MCF 10A (cell line): ENCODE data around the gene NUDCD3. TPM values are rescaled to one million over a fixed set of nuclear protein-coding genes. Genes with fewer than 3 reads are reported as not detected.
A peak's percentile ranks its signal among the peaks of the same experiment; 100 is the strongest.

Experiments used
- BruUV-seq: library from RNA; stranded (reverse); fragments of 400-500 nt; replicated peaks from 2 replicates; lab custom pipeline; 2021; lab: Mats Ljungman, UMichigan
- CTCF ChIA-PET: fragments of 300-600 bp; sonication (Branson Sonifier 250); formaldehyde crosslinking; extraction: SDS; loops from one replicate; lab custom pipeline; 2021; ENCODE audit warnings: antibody characterized with exemption, inconsistent platforms; lab: Yijun Ruan, JAX
- POLR2A ChIA-PET: fragments of 300-600, 350-650 bp; sonication (Branson Sonifier 250); formaldehyde crosslinking; extraction: SDS; loops from one replicate; lab custom pipeline; 2020; ENCODE audit warnings: antibody characterized with exemption, inconsistent platforms; lab: Yijun Ruan, JAX
- DNase-seq: peaks from one replicate; pipeline ENCODE4 v3.0.0-alpha.2; 2018; ENCODE audit not compliant: unreplicated experiment
- H3K27ac Mint-ChIP-seq: one replicate; pipeline ENCODE4 v1.8.0; 2022; ENCODE audit warnings: mild to moderate bottlenecking, low read depth, mixed read lengths; ENCODE audit not compliant: unreplicated experiment
- H3K27me3 Mint-ChIP-seq: one replicate; pipeline ENCODE4 v1.8.0; 2022; ENCODE audit warnings: mixed read lengths; ENCODE audit not compliant: insufficient read depth, unreplicated experiment
- H3K36me3 Mint-ChIP-seq: one replicate; pipeline ENCODE4 v1.8.0; 2022; ENCODE audit warnings: mild to moderate bottlenecking, moderate library complexity, mixed read lengths; ENCODE audit not compliant: insufficient read depth, unreplicated experiment
- H3K4me1 Mint-ChIP-seq: one replicate; pipeline ENCODE4 v1.8.0; 2022; ENCODE audit warnings: mixed read lengths; ENCODE audit not compliant: insufficient read depth, unreplicated experiment
- H3K4me3 Mint-ChIP-seq: one replicate; pipeline ENCODE4 v1.8.0; 2022; ENCODE audit warnings: mild to moderate bottlenecking, moderate library complexity, mixed read lengths; ENCODE audit not compliant: unreplicated experiment
- H3K9me3 Mint-ChIP-seq: one replicate; pipeline ENCODE4 v1.8.0; 2022; ENCODE audit warnings: mixed read lengths; ENCODE audit not compliant: unreplicated experiment
- CTCF ChIP-seq: fragments of 200-600 bp; IDR thresholded peaks from one replicate; pipeline ENCODE4 v1.8.0; 2022; ENCODE audit warnings: antibody characterized with exemption, mild to moderate bottlenecking; ENCODE audit not compliant: unreplicated experiment
- intact Hi-C: fragments of 100-400 bp; cut with micrococcal nuclease; formaldehyde crosslinking; loops from 2 replicates; pipeline ENCODE4 v1.14.1; 2022
- total RNA-seq: library from RNA; stranded (reverse); gene quantifications from 2 replicates; pipeline ENCODE4 v1.2.3, GENCODE V29; 2022

Gene NUDCD3
- total RNA-seq, 1 experiment from 2014 or later = 85.5 TPM

DNA sequence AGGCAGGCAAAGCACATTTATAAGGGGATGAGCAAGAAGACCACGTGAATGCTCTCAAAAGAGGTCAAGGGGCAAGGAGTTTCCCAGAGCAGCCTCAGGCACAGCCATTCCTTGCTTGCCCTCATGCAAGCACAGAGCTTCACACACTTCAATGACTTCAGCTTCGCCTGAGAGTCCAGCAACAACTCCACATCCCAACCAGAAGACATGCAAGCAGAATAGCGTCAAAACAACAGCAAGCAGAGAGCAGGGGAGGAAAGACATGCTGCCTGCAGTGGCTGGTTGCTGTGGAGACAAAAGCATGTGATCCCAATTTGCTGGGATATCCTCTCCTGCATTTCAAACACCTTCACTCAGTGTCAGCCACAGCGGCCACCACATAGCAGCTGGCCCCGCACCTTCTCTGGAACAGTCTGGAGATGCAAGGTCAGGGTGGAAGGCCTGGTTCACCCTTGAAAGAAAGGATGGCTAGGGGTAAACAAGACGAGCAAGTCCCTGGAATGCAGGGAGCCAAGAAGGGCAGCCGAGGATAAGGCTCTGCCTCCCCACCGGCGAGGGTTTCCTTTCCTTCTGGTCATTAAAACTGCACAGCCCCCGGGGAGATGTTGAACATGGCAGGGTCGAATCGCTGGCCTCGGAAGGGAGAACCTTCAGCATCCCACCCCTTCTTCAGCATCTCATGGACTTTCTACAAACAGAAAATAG lies 104.9 kb downstream of the NUDCD3 start:
- Mint-ChIP-seq H3K4me3 (no peak overlapping the region), H3K27me3 (no peaks in the 10 kb centered on the region), H3K9me3 (no peaks in the 10 kb centered on the region), H3K27ac (no peak overlapping the region), H3K4me1 (no peaks in the 10 kb centered on the region), H3K36me3 (peaks cover 62% of the 10 kb centered on the region)
- DNase-seq = no peak
- CTCF ChIA-PET = no interaction called here
- TF ChIP-seq CTCF = no peak
- intact Hi-C loops = no loop called here
- no TSS peak for BruUV-seq
- POLR2A ChIA-PET = no interaction called here

DNA sequence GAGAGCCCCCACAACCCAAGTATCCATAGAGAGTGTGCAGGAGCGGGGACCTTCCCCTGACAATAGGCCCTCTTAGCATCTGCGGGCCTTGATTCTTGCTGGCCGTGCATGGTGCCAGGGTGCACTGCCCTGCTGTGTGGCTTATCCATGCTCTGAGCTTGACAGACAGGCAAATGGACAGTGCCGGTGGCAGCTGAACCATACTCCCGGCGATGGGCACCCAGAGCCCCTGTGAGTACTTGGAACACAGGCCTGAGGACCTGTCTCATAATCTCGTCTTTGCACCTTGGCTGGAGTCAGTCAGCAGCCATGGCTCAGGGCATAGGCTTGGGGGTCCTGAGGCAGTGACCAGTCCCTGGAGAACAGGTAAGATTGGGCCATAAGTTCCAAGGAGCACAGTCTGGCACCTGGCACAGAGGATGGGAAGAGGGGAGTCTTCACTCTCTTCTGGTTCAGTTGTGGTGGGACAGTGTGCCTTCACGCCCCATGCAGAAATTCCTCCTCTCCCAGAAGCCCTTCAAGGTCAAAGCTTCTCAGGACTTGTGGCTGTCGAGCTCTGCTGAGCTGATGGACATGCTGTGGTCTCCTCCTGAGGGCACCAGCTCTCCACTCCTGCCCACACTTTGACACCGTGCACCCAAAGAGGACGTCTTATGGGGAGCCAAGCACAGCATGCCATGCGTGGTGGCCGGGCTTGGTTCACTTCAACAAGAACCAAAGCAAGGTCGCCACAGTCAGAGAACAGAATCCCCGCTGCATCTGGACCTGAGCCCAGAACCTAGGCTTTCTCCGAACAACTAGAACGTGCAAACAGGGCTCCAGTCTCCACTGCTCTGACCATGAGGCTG lies 105.6 kb downstream of the NUDCD3 start:
- no TSS peak for BruUV-seq
- H3K36me3 Mint-ChIP-seq = peaks cover 55% of the 10 kb centered on the region
- no peak for TF ChIP-seq CTCF
- peaks cover 1% of the 10 kb centered on the region for H3K4me1 Mint-ChIP-seq
- no peaks in the 10 kb centered on the region for H3K27me3 Mint-ChIP-seq
- H3K9me3 Mint-ChIP-seq = no peaks in the 10 kb centered on the region
- POLR2A ChIA-PET = no interaction called here
- CTCF ChIA-PET = interaction anchor here (0.6 kb wide), 1 partner anchor 250 kb away, joined by 3 read pairs; no protein-coding TSS in a partner anchor
- intact Hi-C loops = no loop called here
- no peak for DNase-seq
- H3K4me3 Mint-ChIP-seq = no peak overlapping the region
- H3K27ac Mint-ChIP-seq = no peak overlapping the region

DNA sequence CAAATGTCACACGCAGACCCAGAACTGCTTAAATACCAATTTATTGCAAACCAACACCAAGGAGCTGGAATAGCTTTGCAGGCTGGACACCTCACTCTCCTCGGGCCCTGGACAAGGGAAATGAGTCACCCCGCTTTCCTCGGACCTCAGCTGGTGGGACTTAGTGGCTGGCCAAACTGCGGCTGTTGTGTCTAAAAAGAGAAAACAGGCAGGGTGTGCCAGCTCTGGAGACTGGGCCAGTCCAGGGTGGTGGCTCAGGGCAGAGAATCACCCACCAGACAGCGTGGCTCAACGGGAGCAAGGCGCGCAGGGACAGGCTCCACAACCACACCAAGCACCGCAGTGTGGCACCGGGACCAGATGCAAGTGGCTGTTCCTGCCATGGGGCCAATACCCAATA lies 106.9 kb downstream of the NUDCD3 start:
- Mint-ChIP-seq H3K4me1 (peaks cover 12% of the 10 kb centered on the region), H3K4me3 (no peak overlapping the region), H3K27me3 (no peaks in the 10 kb centered on the region), H3K36me3 (peaks cover 52% of the 10 kb centered on the region), H3K9me3 (no peaks in the 10 kb centered on the region), H3K27ac (no peak overlapping the region)
- POLR2A ChIA-PET = no interaction called here
- DNase-seq = peak; percentile 67
- no TSS peak for BruUV-seq
- intact Hi-C loops = no loop called here
- CTCF ChIA-PET = no interaction called here
- no peak for TF ChIP-seq CTCF
